Measurements from ENCODE around the gene CEP72. TPM values are rescaled to one million over a fixed set of nuclear protein-coding genes. Genes with fewer than 3 reads are reported as not detected.

The CEP72 gene
- total RNA-seq, 1 experiment from 2014 or later, result 24.8 TPM

GRCh38 chr5:622359-622758 is 10.2 kb downstream of the CEP72 start:
- Histone ChIP-seq H3K27me3 (ENCODE audit: insufficient read depth, low read length) (no peaks in the 10 kb centered on the region), H3K18ac (ENCODE audit: insufficient read length, low read depth, low read length) (no peak overlapping the region), H2BK20ac (ENCODE audit: low read depth, low read length, poor library complexity, severe bottlenecking) (no peak overlapping the region), H2AFZ (ENCODE audit: low read length) (no peak overlapping the region), H3K9ac (ENCODE audit: extremely low read depth, insufficient read length, low read length) (no peak overlapping the region), H4K91ac (ENCODE audit: insufficient read length, low read depth, low read length) (no peak overlapping the region), H3K23me2 (ENCODE audit: insufficient read length, low read depth, low read length, poor library complexity, severe bottlenecking) (no peaks in the 10 kb centered on the region), H3K9me3 (ENCODE audit: control insufficient read depth, low read depth, low read length) (no peaks in the 10 kb centered on the region), H4K8ac (replicated peaks; ENCODE audit: insufficient read length, low read depth, low read length) (no peak overlapping the region), H3T11ph (ENCODE audit: low read length) (no peak overlapping the region), H2BK15ac (ENCODE audit: low read depth, low read length) (no peak overlapping the region), H3K23ac (ENCODE audit: insufficient read length, low read depth, low read length) (no peak overlapping the region), H3K79me2 (ENCODE audit: insufficient read depth, low read length) (peaks cover 4% of the 10 kb centered on the region; the same call in 1 of the 2 replicates), H2AK5ac (ENCODE audit: insufficient read length, low read length) (no peak overlapping the region), H2BK120ac (ENCODE audit: low read depth, low read length, poor library complexity, severe bottlenecking) (no peak overlapping the region), H3K14ac (ENCODE audit: insufficient read depth, low read length) (no peak overlapping the region), H2BK5ac (ENCODE audit: insufficient read length, low read length) (no peak overlapping the region), H3K27ac (ENCODE audit: insufficient read length, low read depth, low read length) (no peak overlapping the region), H3K4ac (ENCODE audit: low read depth, low read length) (no peak overlapping the region), H3K56ac (ENCODE audit: insufficient read length, low read depth, low read length) (no peak overlapping the region), H3K4me2 (ENCODE audit: insufficient read depth, insufficient read length, low read length) (no peak overlapping the region), H3K79me1 (ENCODE audit: insufficient read depth, low read depth, low read length, poor library complexity, severe bottlenecking) (no peaks in the 10 kb centered on the region), H4K5ac (ENCODE audit: insufficient read length, low read depth, low read length) (no peak overlapping the region), H3K4me1 (ENCODE audit: insufficient read depth, low read length) (no peaks in the 10 kb centered on the region), H2BK12ac (ENCODE audit: insufficient read length, low read depth, low read length) (no peak overlapping the region), H4K20me1 (ENCODE audit: control insufficient read depth, insufficient read depth, insufficient read length) (no peaks in the 10 kb centered on the region)
- Mint-ChIP-seq H3K9me3 (no peaks in the 10 kb centered on the region), H3K27ac (no peak overlapping the region), H3K4me3 (no peak overlapping the region), H3K36me3 (ENCODE audit: insufficient read depth in 1 of 3, low read depth in 3 of 3) (peaks cover 47 to 82% (median 80%) of the 10 kb centered on the region in 3 experiments; a peak in 6 of 7 replicates), H3K27me3 (ENCODE audit: low read depth) (no peaks in the 10 kb centered on the region), H3K4me1 (no peaks in the 10 kb centered on the region)
- no peak for DNase-seq
- WGBS (ENCODE audit: extremely low coverage, insufficient read length, low lambda C conversion rate), result no CpG with 5 or more reads among the region's 9 CpGs
- no peak for TF ChIP-seq CTCF (conservative IDR thresholded peaks at IDR 0.05)

Measured in H9 (cell line).